ENCODE results near the gene PAPPA.

- no peak for TF ChIP-seq POLR2AphosphoS5 (IDR thresholded peaks at IDR 0.05; ENCODE audit: borderline replicate concordance, low read depth, low read length)
- no peak for TF ChIP-seq EZH2 (IDR thresholded peaks at IDR 0.05)
- no peak for TF ChIP-seq FOXP2 (optimal IDR thresholded peaks at IDR 0.05; ENCODE audit: control extremely low read depth, extremely low read length, insufficient read depth)
Observed at GRCh38 chr9:116448431-116448830, 294.8 kb downstream of the PAPPA start.
